Stomach smooth muscle (tissue), 2 donors: ENCODE measurements around the gene PARD3B.
A peak's percentile ranks its signal among the peaks of the same experiment; 100 is the strongest.
"Not testable (repeated sequence)": the region's sequence is repeated elsewhere in the genome, so short reads cannot be mapped to it uniquely, and the experiment has no call there.

Experiments used
- H3K27ac ChIP-seq: one replicate; pipeline ENCODE4 v1.7.0; 2013; ENCODE audit warnings: mild to moderate bottlenecking, low read length, inconsistent platforms
- H3K27me3 ChIP-seq, 2 donors: one replicate each; pipeline ENCODE4 v1.7.0; 2013; ENCODE audit warnings: low read length in 2 of 2; ENCODE audit not compliant: insufficient read depth in 2 of 2, control insufficient read depth in 1 of 2
- H3K36me3 ChIP-seq, 2 donors: one replicate each; pipeline ENCODE4 v1.7.0; 2013; ENCODE audit warnings: low read length in 2 of 2; ENCODE audit not compliant: control insufficient read depth in 2 of 2, insufficient read depth in 2 of 2
- H3K4me1 ChIP-seq: one replicate; pipeline ENCODE4 v1.7.0; 2013; ENCODE audit warnings: low read length; ENCODE audit not compliant: control insufficient read depth, insufficient read depth
- H3K4me3 ChIP-seq, 2 donors: one replicate each; pipeline ENCODE4 v1.7.0; 2013; ENCODE audit warnings: low read length in 2 of 2
- H3K9ac ChIP-seq, 2 donors: one replicate each; pipeline ENCODE4 v1.7.0; 2013; ENCODE audit warnings: low read length in 2 of 2, mild to moderate bottlenecking in 1 of 2
- H3K9me3 ChIP-seq, 2 donors: one replicate each; pipeline ENCODE4 v1.7.0; 2013; ENCODE audit warnings: low read length in 2 of 2; ENCODE audit not compliant: control insufficient read depth in 2 of 2
- donor health status: healthy.
- donor health status: Pancreatic carcinoma.

The PARD3B gene

DNA sequence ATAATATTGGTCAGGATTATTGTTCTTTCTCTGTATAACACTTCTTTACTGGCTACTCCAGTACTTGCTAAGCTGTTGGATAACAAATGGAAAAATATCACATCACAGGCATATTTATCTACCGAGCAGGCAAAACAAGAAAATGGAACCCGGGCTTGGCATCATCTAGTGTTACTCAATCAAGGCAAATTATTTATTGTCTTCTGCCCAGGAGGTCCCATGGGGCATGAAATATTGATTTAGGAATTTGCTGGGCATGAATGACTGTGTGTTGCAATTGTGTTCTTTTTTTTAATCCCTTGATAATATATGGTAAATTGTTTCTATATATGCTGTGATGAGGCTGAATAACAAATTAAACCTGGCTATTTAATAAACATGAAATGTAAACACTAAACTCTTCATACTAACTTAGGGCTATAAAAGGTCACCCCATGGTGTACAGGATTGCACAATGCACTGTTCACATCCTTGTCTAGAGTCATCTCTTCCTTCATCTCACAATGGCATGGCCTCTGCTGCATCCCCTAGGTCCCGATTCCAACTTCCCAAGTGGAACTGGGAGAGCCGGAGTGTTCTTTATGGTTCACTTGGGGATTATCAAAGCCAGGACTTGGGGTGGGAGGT lies 2.2 kb upstream of the PARD3B start:
- Histone ChIP-seq H3K4me3 (no peak overlapping the region), H3K27me3 (no peaks in the 10 kb centered on the region), H3K9me3 (no peaks in the 10 kb centered on the region), H3K36me3 (no peaks in the 10 kb centered on the region), H3K4me1 (peaks cover 21% of the 10 kb centered on the region), H3K27ac (no peak overlapping the region), H3K9ac (no peak overlapping the region)

DNA sequence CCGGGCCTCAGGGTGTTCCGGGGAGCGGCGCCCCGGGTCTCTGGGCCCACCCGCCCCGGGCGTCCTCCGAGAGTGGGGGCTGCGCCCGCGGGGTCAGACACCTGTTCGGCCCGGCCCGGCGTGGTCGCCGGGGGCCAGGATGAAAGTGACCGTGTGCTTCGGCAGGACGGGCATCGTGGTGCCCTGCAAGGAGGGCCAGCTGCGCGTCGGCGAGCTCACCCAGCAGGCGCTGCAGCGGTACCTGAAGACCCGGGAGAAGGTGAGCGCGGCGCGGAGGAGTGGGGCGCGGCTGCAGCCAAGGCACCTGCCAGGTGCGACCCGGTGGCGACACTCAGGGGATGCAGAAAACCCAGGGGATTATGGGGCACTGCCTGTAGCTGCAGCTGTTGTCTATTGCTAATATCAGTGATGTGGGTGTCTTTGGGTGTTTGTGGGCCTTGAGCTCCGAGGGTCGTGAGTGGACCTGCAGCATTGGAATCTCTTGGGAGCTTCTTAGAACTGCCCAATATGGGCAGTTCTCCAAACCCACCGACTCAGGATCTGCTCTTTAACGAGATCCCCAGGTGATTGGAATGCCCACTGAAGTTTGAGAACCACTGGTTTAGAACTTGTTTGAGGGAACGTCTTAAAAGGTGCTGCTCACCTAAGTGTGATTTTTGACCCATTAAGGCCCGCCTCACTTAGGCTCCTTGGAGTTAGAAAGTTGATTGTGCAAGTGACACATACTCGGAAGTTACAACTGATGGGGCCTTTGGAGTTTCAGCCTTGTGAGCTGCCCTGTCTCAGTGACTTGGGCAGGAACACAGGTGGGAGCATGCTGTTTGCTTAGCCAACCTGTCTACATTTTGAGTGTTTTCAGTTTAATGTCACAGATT lies 823 bp downstream of the PARD3B start:
- no peaks in the 10 kb centered on the region for H3K9me3 ChIP-seq
- peaks cover 29% of the 10 kb centered on the region for H3K4me1 ChIP-seq
- H3K27me3 ChIP-seq, result no peaks in the 10 kb centered on the region
- peak overlapping the region; percentile 75 for H3K27ac ChIP-seq
- H3K4me3 ChIP-seq, result peak overlapping the region; percentile 81 to 93
- H3K36me3 ChIP-seq, result no peaks in the 10 kb centered on the region
- peak overlapping the region; percentile 76 to 80 for H3K9ac ChIP-seq

GRCh38 chr2:204550751-204551511 lies 5.7 kb downstream of the PARD3B start:
- H3K27me3 ChIP-seq, result no peaks in the 10 kb centered on the region
- peak overlapping the region in 1 of 2 donors; percentile 0 for H3K4me3 ChIP-seq
- H3K36me3 ChIP-seq, result no peaks in the 10 kb centered on the region
- no peaks in the 10 kb centered on the region for H3K9me3 ChIP-seq
- peak overlapping the region; percentile 13 to 30 for H3K9ac ChIP-seq
- H3K27ac ChIP-seq, result peak overlapping the region; percentile 61
- H3K4me1 ChIP-seq, result peaks cover 23% of the 10 kb centered on the region

GRCh38 chr2:204551512-204551863 lies 6.2 kb downstream of the PARD3B start:
- peak overlapping the region; percentile 61 for H3K27ac ChIP-seq
- H3K36me3 ChIP-seq, result no peaks in the 10 kb centered on the region
- H3K4me1 ChIP-seq, result peaks cover 20% of the 10 kb centered on the region
- H3K4me3 ChIP-seq, result no peak overlapping the region
- no peaks in the 10 kb centered on the region for H3K9me3 ChIP-seq
- H3K27me3 ChIP-seq, result no peaks in the 10 kb centered on the region
- H3K9ac ChIP-seq, result no peak overlapping the region

- Histone ChIP-seq H3K27me3 (no peaks in the 10 kb centered on the region), H3K27ac (no peak overlapping the region), H3K4me3 (no peak overlapping the region), H3K9me3 (no peaks in the 10 kb centered on the region), H3K4me1 (no peaks in the 10 kb centered on the region), H3K9ac (no peak overlapping the region), H3K36me3 (no peaks in the 10 kb centered on the region)
These were observed 12.3 kb downstream of the PARD3B start for GRCh38 chr2:204557604-204558003.

- H3K27me3 ChIP-seq, H3K36me3 ChIP-seq, H3K27ac ChIP-seq, H3K4me1 ChIP-seq, H3K9ac ChIP-seq, H3K9me3 ChIP-seq, H3K4me3 ChIP-seq: not testable (repeated sequence)
These were observed 14.1 kb downstream of the PARD3B start for GRCh38 chr2:204559358-204559757.

GRCh38 chr2:204560902-204561301 lies 15.6 kb downstream of the PARD3B start:
- Histone ChIP-seq H3K27me3 (no peaks in the 10 kb centered on the region), H3K27ac (no peak overlapping the region), H3K9ac (no peak overlapping the region), H3K9me3 (no peaks in the 10 kb centered on the region), H3K4me3 (no peak overlapping the region), H3K36me3 (no peaks in the 10 kb centered on the region), H3K4me1 (no peaks in the 10 kb centered on the region)

- no peak overlapping the region for H3K27ac ChIP-seq
- no peak overlapping the region for H3K9ac ChIP-seq
- H3K36me3 ChIP-seq, result no peaks in the 10 kb centered on the region
- H3K4me3 ChIP-seq, result no peak overlapping the region
- no peaks in the 10 kb centered on the region for H3K9me3 ChIP-seq
- no peaks in the 10 kb centered on the region for H3K4me1 ChIP-seq
- H3K27me3 ChIP-seq, result no peaks in the 10 kb centered on the region
These were observed 16.5 kb downstream of the PARD3B start for GRCh38 chr2:204561771-204562170.

GRCh38 chr2:204566439-204566838 lies 21.2 kb downstream of the PARD3B start:
- Histone ChIP-seq H3K27me3 (no peaks in the 10 kb centered on the region), H3K9me3 (no peaks in the 10 kb centered on the region), H3K36me3 (no peaks in the 10 kb centered on the region), H3K27ac (no peak overlapping the region), H3K4me1 (no peaks in the 10 kb centered on the region), H3K4me3 (no peak overlapping the region), H3K9ac (no peak overlapping the region)

DNA sequence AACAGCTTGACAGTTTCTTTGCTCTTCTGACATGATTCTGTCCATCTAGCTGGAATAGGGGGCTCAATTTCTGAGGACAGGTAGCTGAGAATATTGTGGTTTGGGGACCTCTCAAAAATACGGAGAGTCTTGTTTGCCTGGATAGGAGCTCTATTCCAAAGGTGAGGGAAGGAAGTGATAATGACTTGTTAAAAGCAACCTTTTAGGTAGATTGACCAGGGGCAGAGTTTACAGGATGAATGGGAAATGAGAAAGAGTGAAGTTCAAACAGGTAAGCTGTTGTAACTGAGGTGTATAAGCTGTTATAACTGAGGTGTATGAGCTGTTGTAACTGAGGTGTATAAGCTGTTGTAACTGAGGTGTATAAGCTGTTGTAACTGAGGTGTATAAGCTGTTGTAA lies 25.1 kb downstream of the PARD3B start:
- no peaks in the 10 kb centered on the region for H3K27me3 ChIP-seq
- H3K4me1 ChIP-seq, result no peaks in the 10 kb centered on the region
- no peaks in the 10 kb centered on the region for H3K9me3 ChIP-seq
- no peaks in the 10 kb centered on the region for H3K36me3 ChIP-seq
- no peak overlapping the region for H3K27ac ChIP-seq
- no peak overlapping the region for H3K4me3 ChIP-seq
- no peak overlapping the region for H3K9ac ChIP-seq
